C4-2B (cell line): ENCODE measurements around the gene RIMBP2.

Experiments used
- H3K27ac ChIP-seq: fragments of 450-650 bp; 2 replicates; pipeline ENCODE4 v1.5.1; 2017
- ZFX ChIP-seq: fragments of 450-650 bp; IDR thresholded peaks from 2 replicates; pipeline ENCODE4 v1.6.1; 2017
- TF ChIP-seq, protein P1 (sequence below): fragments of 450-650 bp; conservative IDR thresholded peaks from 2 replicates; pipeline ENCODE4 v1.5.1; 2017; ENCODE audit warnings: mild to moderate bottlenecking

RIMBP2 gene

DNA sequence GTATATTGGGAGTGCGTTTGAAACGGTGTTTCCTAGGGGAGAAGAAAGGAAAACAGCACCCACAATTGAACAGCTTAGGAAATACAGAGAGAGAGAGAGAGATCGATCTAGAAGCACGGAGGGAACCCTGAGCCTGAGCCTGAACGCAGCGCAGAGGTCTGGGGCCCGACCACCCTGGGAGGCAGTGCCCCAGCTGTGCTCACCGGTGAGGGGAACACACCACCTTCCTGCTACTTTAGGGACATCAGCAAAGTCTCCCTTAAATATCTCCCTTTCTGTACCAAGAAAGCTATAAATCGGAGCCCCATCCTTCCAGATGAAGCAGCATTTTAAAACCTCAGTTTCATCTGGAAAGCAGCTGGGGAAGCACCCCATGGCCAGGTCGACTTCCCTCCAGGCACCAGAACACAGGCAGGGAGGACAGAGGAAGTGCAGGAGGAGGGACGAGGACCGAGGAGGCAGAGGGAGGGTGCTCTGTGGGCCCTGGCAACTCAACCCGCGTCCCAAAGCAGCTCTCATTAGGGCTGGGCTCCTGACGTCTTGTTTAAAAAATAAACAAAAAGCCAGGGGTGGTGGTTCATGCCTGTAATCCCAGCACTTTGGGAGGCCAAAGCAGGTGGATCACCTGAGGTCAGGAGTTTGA is 12.2 kb downstream of the RIMBP2 start:
- TF ChIP-seq ZFX, result no peak
- TF ChIP-seq, protein P1, sequence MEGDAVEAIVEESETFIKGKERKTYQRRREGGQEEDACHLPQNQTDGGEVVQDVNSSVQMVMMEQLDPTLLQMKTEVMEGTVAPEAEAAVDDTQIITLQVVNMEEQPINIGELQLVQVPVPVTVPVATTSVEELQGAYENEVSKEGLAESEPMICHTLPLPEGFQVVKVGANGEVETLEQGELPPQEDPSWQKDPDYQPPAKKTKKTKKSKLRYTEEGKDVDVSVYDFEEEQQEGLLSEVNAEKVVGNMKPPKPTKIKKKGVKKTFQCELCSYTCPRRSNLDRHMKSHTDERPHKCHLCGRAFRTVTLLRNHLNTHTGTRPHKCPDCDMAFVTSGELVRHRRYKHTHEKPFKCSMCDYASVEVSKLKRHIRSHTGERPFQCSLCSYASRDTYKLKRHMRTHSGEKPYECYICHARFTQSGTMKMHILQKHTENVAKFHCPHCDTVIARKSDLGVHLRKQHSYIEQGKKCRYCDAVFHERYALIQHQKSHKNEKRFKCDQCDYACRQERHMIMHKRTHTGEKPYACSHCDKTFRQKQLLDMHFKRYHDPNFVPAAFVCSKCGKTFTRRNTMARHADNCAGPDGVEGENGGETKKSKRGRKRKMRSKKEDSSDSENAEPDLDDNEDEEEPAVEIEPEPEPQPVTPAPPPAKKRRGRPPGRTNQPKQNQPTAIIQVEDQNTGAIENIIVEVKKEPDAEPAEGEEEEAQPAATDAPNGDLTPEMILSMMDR, result no peak
- H3K27ac ChIP-seq, result no peak overlapping the region

DNA sequence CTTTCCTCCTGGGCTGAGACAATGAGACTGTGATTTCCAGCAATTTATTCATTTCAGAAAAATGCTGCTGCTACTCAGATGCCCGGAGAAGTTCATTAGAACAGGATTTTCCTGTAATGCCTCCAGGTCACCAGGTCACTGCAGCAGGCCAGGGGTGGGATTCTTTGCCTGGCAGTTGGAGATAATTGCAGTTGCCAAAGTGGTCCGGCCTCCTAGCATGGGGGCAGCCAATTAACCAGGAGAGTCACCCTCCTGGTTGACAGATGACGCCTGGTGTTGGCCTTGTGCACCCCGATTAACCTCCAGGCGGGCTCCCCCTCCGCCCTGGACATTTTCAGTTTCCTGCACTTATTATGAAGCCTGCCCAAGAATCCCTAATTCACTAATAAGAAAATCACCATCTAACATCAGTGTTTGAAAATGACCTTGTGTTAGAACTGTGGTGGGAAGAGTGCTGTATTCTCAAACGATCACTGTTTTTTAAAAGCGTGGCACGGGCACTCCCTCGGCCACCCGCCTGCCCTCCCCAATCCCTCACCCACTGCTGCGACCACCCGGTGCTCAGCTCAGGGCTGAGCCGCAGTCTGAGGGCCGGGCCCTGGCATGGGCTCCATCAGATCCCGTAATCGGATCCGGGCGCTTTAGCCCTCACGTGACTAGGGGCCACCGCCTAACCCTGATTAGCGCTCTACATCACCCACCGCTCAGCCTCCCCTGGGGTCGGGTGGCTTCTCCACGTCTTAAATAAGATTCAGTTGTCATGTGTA is 12.9 kb downstream of the RIMBP2 start:
- no peak for TF ChIP-seq ZFX
- TF ChIP-seq, protein P1, result no peak
- H3K27ac ChIP-seq, result no peak overlapping the region

DNA sequence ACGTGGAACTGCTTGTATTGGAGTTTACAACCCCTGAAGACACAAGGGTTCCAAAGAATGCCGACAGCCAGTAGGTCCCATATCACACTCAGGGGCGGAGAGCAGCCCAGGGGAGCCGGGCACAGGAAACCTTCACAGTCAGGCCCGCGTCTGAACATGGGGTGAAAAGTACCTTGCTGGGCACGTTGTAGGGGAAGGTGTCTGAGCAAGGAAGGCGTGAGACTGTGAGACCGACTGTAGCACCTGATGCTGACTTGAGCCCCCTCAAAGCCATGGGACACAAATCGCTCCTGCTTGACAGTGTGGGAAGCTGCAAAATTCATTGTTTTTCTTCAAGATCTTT is 14.7 kb downstream of the RIMBP2 start:
- no peak overlapping the region for H3K27ac ChIP-seq
- TF ChIP-seq ZFX, result no peak
- TF ChIP-seq, protein P1, result no peak

DNA sequence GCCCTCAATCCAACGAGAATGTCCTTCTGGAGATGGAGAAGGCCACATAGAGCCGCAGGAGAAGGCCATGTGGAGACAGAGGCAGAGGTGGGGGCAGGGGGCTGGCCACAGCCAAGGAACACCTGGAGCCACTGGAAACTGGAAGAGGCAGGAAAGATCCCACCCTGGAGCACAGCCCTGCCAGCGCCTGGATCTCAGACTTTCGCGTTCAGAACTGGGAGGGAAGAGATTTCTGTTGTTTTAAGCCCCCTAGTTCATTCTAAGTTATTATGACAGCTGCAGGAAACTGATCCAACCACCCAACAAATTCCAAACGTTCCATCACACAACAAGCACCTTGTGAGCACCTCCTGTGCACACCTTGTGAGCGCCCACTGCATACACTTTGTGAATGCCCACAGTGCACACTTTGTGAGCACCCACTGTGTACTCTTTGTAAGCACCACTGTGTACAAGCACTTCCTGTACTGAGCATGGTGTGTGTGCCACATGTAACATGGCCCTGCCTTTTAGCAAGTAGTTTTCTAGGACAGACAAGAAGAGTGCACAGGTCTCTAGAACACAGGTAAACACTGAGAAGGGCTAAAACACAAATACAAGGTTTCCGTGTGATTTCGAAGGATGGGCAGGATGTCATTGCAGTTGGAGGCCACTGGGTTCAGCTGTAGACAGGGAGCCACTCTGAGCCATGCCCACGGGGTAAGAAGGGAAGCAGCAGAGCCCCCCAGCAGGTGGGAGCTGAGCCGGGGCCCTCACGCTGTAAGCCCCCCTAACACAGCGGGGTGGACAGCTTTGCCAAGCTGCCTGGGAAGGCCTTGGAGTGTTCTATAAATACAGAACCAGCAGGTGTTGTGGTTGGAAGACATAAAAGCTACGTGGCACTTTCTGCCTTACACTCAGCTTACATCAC is 15.4 kb downstream of the RIMBP2 start:
- no peak overlapping the region for H3K27ac ChIP-seq
- TF ChIP-seq, protein P1, result no peak
- TF ChIP-seq ZFX, result no peak

DNA sequence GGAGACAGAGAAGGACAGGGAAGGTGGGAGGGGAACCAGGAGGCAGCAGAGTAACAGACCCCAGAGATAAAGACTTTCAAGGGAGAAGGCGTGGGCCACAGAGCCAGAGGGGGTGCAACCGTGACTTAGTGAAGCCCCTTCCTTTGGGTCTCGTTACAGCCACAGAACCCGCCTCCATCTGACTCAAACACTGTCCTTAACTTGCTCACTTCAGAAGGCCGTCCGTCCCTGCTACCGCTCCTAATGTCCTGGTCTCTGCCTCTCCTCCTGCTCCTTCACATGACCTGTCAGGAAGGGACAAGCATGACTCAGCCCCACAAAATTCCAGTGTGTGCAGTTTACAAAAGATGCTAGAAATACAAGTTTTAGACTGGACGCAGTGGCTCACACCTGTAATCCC is 18.0 kb downstream of the RIMBP2 start:
- no peak for TF ChIP-seq ZFX
- TF ChIP-seq, protein P1, result no peak
- no peak overlapping the region for H3K27ac ChIP-seq

DNA sequence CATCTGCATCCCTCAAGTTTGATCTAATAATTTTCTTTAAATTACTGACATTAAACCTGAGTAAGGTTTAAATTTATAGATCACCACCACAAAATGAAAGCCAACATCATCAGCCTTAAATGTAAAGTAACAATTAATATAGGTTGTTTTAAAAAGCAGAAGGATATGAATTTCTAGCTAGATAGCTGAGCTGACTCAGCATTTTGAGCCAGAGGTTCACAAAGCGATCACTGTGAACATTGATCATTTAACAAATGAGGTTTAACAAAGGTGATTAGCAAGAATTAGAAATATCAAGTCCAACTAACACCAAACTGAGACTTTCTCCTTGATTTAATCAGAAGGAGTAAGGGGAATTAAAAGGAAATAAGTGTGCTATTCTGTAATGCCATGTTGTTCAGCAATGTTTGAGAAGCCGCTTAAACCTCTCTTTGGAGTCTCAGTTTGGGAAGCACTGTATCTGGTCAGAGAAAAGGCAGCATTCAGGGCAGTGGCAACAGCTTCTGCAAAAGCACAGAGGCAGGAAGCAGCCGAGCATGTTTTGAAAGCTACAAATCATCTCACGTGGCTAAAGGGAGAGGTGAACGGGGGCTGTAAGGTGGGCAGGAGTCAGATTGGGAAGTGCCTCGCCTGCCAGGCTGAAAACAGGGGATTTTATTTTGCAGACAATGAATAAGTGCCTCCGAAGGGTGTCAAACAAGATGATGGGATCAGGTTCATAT is 19.6 kb downstream of the RIMBP2 start:
- TF ChIP-seq, protein P1, result no peak
- no peak for TF ChIP-seq ZFX
- no peak overlapping the region for H3K27ac ChIP-seq
